GM21526 (cell line): ENCODE data around the gene TXNDC9.
"Not testable (repeated sequence)": the region's sequence is repeated elsewhere in the genome, so short reads cannot be mapped to it uniquely, and the experiment has no call there.

Experiments
- ATAC-seq: cut with Tn5 transposase; IDR thresholded peaks from one replicate; pipeline ENCODE4 v1.9.1; 2021; ENCODE audit warnings: moderate library complexity; ENCODE audit not compliant: unreplicated experiment, low FRiP score

Gene TXNDC9

DNA sequence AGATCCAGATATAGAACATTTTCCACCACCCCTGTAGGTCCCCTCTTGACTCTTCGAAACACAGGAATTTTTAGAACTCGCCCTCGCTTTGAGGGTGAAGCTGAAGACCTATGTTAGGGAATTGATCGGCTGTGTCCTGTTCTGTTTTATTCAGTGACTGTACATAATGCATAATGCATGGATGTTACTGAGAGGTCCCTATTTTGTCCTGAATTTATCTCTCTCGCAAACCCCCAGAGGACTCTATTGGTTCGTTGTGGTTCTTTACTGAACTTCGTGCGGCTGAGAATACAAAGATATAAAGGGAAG, 625 bp upstream of the TXNDC9 start:
- ATAC-seq: peak; percentile 1

DNA sequence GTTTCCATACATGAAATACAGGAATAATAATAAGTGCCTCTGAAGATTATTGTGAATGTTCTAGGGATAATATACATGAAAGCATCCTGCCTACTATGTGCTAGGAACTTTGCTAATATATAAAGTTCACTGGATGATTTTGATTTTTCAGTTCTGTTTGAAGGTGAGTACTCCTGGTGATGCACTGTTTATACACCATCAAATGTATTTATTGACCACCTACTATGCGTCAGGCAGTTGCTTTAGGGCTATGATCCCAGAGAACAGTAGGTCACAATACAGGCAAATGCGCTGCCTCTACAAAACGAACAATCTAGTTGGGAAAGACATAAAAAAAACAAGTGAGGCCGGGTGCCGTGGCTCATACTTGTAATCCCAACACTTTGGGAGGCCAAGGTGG, 10.7 kb downstream of the TXNDC9 start:
- ATAC-seq: no peak

DNA sequence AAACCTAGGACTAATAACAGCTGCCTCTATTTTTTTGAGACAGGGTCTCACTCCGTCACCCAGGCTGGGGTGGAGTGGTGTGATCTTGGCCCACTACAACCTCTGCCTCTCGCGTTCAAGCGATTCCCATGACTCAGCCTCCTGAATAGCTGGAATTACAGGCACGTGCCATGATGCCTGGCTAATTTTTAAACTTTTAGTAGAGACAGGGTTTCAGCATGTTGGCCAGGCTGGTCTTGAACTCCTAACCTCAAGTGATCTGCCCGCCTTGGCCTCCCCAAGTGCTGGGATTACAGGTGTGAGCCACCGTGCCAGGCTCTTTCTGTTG, 18.3 kb downstream of the TXNDC9 start:
- ATAC-seq: not testable (repeated sequence)

DNA sequence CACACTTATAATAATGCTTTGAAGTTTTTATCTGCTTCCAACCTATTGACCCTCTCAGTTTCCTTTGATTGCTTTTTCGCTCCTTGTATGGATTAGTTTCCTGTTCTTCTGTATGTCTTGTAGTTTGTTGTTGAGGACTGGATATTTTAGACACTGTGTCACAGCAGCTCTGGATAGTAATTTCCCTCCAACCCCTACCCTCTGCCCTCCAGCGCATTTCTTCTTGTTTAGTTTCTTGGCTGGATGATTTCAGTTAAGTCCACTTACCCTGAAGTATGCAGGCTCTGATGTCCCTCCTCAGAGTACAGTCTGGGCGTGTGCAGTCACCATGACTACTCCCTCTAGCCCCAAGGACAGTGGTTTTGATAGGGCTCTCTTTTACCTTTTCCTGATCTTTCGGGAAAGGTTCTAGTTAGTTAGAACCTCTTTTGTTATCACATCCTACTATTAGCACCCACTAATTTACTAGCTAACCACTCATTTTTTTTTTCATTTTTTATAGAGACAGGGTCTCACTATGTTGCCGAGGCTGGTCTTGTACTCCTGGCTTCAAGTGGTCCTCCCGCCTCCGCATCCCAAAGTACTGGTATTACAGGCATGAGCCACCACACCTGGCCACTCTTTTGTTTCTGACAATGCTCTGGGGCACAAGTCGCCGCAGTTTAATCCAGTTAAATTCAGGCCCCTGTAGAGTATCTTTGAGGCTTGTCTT, 18.8 kb downstream of the TXNDC9 start:
- no peak for ATAC-seq

DNA sequence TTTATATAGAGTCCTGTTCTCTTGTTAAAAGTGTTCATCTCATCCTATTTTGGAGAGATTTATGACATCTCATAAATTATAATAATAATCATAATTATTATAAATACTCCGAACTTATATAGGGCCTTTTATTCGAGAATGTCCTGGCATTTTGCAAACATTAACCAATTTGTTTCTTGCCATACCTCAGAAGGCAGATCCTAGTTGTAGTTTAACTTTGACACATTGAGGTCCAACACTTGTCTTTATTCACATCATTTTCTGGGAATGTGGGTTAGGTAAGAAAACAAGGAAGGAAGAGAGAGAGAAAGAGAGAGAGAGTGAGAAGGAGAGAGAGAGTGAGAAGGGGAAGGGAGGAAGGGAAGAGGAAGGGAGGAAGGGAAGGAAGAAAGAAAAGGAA, 35.0 kb downstream of the TXNDC9 start, which contains the start of gene LYG1:
Gene LYG1 (minus strand): TSS at position 101 of the 400 bp plus-strand sequence. CDS start 5,527 bp downstream, outside the sequence.
- not testable (repeated sequence) for ATAC-seq

DNA sequence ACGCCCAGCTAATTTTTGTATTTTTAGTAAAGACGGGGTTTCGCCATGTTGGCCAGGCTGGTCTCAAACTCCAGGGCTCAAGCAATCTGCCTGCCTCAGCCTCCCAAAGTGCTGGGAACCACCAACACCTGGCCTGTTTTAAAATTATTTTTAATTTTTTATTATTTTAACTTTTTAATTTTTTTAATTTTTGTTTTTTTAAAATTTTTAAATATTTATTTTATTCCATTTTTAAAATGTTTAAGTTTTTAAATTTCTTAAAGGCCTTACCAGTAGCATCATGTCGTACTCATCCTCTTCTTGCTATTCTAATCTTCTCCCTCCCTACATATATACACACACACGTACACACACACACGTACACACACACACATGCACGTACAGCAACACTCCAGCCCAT, 36.6 kb downstream of the TXNDC9 start:
- no peak for ATAC-seq

DNA sequence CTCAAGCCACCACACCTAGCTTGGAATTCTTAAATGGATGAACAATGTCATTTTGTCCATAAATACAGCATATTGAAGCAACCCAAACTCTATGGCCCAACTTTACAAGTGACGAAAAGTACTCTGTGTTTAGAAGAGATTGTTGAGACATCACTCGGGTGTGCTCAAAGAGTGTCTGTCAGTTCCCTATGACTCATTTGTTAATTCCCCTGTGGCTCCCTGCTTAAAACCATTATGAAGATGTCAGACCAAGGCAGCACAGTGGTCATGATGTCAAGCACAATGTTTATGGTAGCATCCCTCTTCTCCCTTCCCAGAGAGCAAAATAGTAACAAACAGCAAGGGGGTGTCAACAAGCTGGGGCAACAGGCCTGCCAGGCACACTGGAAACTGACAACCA, 38.1 kb downstream of the TXNDC9 start:
- ATAC-seq: no peak

DNA sequence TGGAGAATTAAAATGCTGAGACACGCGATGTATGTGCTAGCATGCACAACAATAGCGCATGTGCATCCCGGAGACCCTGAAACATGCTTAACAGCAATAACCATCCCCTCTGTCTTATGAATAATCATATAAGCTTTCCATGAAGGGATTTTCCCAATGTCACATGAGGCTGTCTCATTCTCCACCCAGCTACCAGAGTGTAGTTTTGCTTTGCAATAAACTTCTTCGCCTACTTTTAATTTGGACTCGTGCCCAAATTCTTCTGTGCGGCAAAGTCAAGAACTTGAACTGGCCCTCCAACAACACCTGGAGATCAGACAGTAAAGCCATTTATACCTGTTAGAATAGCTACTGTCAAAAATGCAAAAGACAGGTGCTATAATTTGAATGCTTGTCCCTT, 50.6 kb downstream of the TXNDC9 start:
- no peak for ATAC-seq

DNA sequence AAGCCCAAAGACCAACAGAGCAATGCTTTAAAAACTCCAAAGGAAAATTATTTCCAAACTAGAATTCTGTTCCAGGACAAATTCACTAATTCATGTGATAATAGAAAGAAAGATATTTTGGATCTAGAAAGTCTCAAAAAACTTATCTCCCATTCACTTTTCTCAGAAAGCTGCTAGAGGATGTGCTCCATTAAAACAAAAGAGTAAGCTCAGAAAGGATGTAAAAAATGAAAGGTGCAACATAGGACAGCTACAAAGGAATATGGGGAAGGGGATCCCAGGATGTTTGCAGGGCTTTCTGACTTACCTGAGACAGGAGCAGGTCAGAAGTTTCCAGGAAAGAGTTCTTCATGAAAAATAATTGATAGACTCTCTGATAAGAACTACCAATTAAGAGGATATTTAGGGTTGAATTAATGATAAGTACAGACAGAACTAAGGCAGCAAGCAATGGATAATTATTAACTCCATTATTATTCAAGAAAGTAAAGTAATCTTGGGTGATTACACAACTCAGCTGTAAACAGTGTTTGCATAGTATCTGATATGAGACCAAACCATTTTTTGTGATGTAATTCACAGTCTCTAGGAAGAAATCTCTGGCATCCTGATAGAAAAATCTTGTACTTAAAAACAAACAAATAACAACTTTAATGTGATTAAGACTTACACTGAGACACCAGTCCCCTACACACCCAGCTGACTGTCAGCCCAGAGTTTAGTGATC, 56.0 kb downstream of the TXNDC9 start:
- no peak for ATAC-seq

DNA sequence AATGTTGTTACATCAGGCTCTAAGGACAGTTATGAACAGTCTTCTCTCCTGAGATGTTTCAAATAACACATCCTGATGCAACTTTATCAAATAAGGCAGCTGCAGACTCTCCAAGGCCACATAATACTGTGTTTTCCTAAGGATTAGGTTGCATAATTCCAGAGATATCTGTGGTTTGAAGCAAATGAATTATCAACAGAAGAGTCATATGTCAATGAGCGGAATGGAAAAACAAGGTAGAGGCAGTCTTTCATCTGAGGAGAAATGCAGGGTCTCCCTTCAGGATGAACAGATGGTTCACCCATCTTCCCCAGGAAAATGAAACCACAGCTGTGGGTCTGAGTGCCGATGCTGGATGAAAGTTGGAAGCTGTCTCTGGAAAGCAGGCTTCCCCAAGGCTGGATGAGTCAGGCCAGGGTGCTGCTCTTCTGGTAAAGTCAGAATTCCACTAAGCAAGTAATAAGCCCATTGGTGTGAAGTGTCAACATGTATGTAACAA, 57.3 kb downstream of the TXNDC9 start:
- ATAC-seq: no peak

DNA sequence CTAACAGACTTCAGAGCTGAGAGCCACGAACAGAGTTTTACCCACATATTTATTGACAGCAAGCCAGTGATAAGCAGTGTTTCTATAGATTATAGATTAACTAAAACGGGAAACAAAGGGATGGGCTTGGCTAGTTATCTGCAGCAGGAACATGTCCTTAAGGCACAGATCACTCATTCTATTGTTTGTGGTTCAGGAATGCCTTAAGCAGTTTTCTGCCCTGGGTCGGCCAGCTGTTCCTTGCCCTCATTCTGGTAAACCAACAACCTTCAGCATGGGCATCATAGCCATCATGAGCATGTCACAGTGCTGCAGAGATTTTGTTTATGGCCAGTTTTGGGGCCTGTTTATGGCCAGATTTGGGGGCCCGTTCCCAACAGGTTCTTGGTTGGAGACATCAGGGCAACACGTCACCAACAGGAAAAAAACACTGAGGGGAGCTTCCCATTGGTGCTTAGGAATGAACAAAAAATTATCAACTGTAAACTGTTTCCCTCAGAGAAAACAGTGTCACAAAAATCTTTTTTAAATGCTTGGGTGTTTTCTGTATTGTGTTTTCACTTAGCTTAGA, 57.9 kb downstream of the TXNDC9 start:
- ATAC-seq: not testable (repeated sequence)

DNA sequence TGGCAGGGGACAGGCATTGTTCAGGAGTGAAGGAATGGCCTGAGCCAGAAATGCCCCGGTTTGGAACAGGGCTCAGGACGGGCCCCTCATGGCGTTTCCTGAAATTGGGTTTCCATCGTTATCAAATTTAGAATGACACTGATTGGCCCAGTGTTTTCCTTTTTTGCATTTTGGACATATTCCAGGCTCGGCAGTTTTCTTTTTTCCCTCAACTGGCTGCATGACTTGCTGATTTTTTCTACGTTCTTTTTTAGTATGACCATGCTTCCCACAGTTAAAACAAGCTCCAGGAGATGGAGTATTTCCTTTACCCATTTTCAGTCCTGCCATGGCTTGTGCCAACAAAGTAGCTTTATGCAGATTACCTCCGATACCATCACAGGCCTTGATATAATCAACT, 60.3 kb downstream of the TXNDC9 start:
- ATAC-seq: no peak
